Aorta (tissue), 5 donors: ENCODE measurements around the gene CYTIP. TPM values are rescaled to one million over a fixed set of nuclear protein-coding genes. Genes with fewer than 3 reads are reported as not detected.
"Not testable (repeated sequence)": the region's sequence is repeated elsewhere in the genome, so short reads cannot be mapped to it uniquely, and the experiment has no call there.

Source experiments
- ATAC-seq: fragments of 200-7000 bp; cut with Tn5 transposase; one replicate; pipeline ENCODE4 v1.9.1; 2022; ENCODE audit warnings: moderate library complexity; ENCODE audit not compliant: low FRiP score
- DNase-seq, 2 donors: peaks; one replicate each; pipeline ENCODE4 v3.0.0-alpha.2; 2020
- H3K27ac ChIP-seq, 2 donors: one replicate each; pipeline ENCODE4 v1.5.1; 2013; ENCODE audit warnings: low read length in 2 of 2, mild to moderate bottlenecking in 2 of 2, moderate library complexity in 2 of 2, control low read depth in 1 of 2, inconsistent platforms in 1 of 2, low read depth in 1 of 2
- H3K27me3 ChIP-seq, 2 donors: one replicate each; pipeline ENCODE4 v1.6.1; 2013; ENCODE audit warnings: control low read depth in 1 of 2, low read length in 1 of 2, mild to moderate bottlenecking in 1 of 2, moderate library complexity in 1 of 2; ENCODE audit not compliant: insufficient read depth in 2 of 2, control insufficient read depth in 1 of 2
- H3K36me3 ChIP-seq, 2 donors: one replicate each; pipeline ENCODE4 v1.6.1; 2013; ENCODE audit warnings: control low read depth in 1 of 2, low read length in 1 of 2, mild to moderate bottlenecking in 1 of 2; ENCODE audit not compliant: insufficient read depth in 2 of 2, control insufficient read depth in 1 of 2
- H3K4me1 ChIP-seq, 2 donors: one replicate each; pipeline ENCODE4 v1.6.1; 2013; ENCODE audit warnings: low read length in 2 of 2, control low read depth in 1 of 2, mild to moderate bottlenecking in 1 of 2, moderate library complexity in 1 of 2; ENCODE audit not compliant: insufficient read depth in 2 of 2, control insufficient read depth in 1 of 2
- H3K4me3 ChIP-seq, 2 donors: one replicate each; pipeline ENCODE4 v1.5.1; 2013; ENCODE audit warnings: low read length in 2 of 2, control low read depth in 1 of 2, mild to moderate bottlenecking in 1 of 2
- H3K9me3 ChIP-seq: one replicate; pipeline ENCODE4 v1.6.1; 2013; ENCODE audit warnings: mild to moderate bottlenecking, low read length; ENCODE audit not compliant: control insufficient read depth
- WGBS, 2 donors: extraction: QIAGEN DNeasy Blood & Tissue Kit; methylation state at CpG; one replicate each; pipeline ENCODE4 v1.1.7; 2013; 5-methylcytosine and 5-hydroxymethylcytosine counted together
- intact Hi-C, 2 donors: fragments of 100-400 bp; cut with DNase I; formaldehyde crosslinking; loops; one replicate each; pipeline versions ENCODE4 v1.14.2 to v1.15.0; 2022
- polyA plus RNA-seq, 2 donors: library from polyadenylated mRNA; stranded (reverse); fragments of 200-250 nt; gene quantifications; one replicate each; pipeline ENCODE4 v1.2.3, GENCODE V29; 2013
- total RNA-seq, 2 donors: library from RNA; stranded (reverse); fragmentation: NEBNext Ultra II Directional; extraction: Animal tissue kit (Norgen Biotek cat#: 25700); gene quantifications; one replicate each; pipeline ENCODE4 v1.2.1, GENCODE V29; 2021
- donor health status: healthy with polysubstance abuse.
- donor health status: Bipolar disorder and iron deficiency.
- donor health status: DM: no; HTN: no; CAD: no.
- donor health status: DM: no; HTN: no; CAD: no.
- donor health status: DM: yes; HTN: yes; CAD: no.

CYTIP gene
- total and polyA plus RNA-seq, 4 donors: 1.00 to 21.1 (median 7.5) TPM

DNA sequence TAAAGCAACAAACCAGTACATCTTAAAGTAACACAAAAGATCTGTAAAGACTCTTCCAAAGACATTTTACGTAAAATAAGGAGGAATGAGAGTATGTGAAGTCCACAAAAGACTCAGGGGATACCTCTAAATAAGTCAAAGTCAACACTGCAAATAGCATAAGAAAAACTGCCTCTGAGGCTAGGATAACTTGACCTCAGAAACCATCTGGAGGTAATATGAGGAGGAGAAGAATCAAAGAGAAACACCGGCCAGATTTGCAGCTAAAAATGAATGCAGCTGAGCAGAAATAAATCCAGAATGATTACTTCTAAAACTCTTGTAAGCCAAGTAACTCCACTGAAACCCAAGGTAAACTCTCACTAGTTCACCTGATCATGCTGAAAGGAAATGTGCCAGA lies 66.0 kb downstream of the CYTIP start:
- Histone ChIP-seq H3K27ac (no peak overlapping the region), H3K36me3 (no peaks in the 10 kb centered on the region), H3K4me1 (no peaks in the 10 kb centered on the region), H3K4me3 (no peak overlapping the region), H3K9me3 (peaks cover 5% of the 10 kb centered on the region), H3K27me3 (no peaks in the 10 kb centered on the region)
- 16 to 39% methylated on average over 2 of the region's 2 CpGs for WGBS, 2 donors
- ATAC-seq (no peak), DNase-seq (no peak)
- intact Hi-C loops: no loop called here

DNA sequence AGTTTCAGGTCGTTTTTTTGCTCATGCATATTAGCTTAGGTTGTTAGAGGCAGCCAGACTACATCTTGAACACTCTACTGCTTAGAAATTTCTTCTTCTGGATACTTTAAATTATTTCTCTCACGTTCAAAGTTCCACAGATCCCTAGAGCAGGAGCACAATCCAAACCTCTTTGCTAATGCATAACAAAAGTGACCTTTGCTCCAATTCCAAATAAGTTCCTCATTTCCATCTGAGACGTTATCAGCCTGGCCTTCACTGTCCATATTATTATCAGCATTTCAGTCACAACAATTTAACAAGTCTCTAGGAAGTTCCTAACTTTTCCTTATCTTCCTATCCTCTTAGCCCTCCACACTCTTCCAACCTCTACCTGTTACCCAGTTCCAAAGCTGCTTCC lies 67.8 kb downstream of the CYTIP start:
- Histone ChIP-seq H3K27me3 (no peaks in the 10 kb centered on the region), H3K36me3 (no peaks in the 10 kb centered on the region), H3K4me3 (no peak overlapping the region), H3K9me3 (peaks cover 5% of the 10 kb centered on the region), H3K4me1 (no peaks in the 10 kb centered on the region), H3K27ac (no peak overlapping the region)
- no peak for ATAC-seq
- DNase-seq: no peak
- intact Hi-C loops: no loop called here
- 42 to 47% methylated on average over 3 of the region's 3 CpGs for WGBS, 2 donors

GRCh38 chr2:157375384-157375783 lies 68.5 kb downstream of the CYTIP start:
- 83 to 91% methylated on average over 1 of the region's 1 CpG for WGBS, 2 donors
- no peaks in the 10 kb centered on the region for H3K36me3 ChIP-seq
- intact Hi-C loops: no loop called here
- H3K9me3 ChIP-seq: peaks cover 5% of the 10 kb centered on the region
- no peak overlapping the region for H3K27ac ChIP-seq
- ATAC-seq: no peak
- no peak overlapping the region for H3K4me3 ChIP-seq
- H3K4me1 ChIP-seq: no peaks in the 10 kb centered on the region
- no peak for DNase-seq
- no peaks in the 10 kb centered on the region for H3K27me3 ChIP-seq

DNA sequence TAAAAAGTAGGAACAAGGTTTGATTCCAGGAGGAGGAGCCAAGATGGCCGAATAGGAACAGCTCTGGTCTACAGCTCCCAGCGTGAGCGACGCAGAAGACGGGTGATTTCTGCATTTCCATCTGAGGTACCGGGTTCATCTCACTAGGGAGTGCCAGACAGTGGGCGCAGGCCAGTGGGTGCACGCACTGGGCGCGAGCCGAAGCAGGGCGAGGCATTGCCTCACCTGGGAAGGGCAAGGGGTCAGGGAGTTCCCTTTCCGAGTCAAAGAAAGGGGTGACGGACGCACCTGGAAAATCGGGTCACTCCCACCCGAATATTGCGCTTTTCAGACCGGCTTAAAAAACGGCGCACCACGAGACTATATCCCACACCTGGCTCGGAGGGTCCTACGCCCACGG lies 75.4 kb downstream of the CYTIP start:
- DNase-seq, ATAC-seq, H3K4me3 ChIP-seq, H3K27me3 ChIP-seq, H3K4me1 ChIP-seq, intact Hi-C loops, H3K36me3 ChIP-seq, H3K9me3 ChIP-seq, H3K27ac ChIP-seq: not testable (repeated sequence)
- WGBS, 2 donors: 93 to 95% methylated on average over 12 to 16 of the region's 25 CpGs

- Histone ChIP-seq H3K27ac (no peak overlapping the region), H3K4me3 (no peak overlapping the region), H3K4me1 (no peaks in the 10 kb centered on the region), H3K27me3 (no peaks in the 10 kb centered on the region), H3K9me3 (no peaks in the 10 kb centered on the region), H3K36me3 (no peaks in the 10 kb centered on the region)
- DNase-seq (no peak), ATAC-seq (no peak)
- intact Hi-C loops: no loop called here
- 51 to 54% methylated on average over 1 of the region's 1 CpG for WGBS, 2 donors
Measured at GRCh38 chr2:157367704-157368103, 76.2 kb downstream of the CYTIP start.

Other genes starting within 250 kb of the CYTIP start
- 1 to 10 TPM; 3.2 to 4.5 TPM for gene GALNT5, start 186.4 kb downstream of the CYTIP start, total RNA-seq
- under 1 TPM; 0.88 to 0.90 TPM for gene GALNT5, start 186.4 kb downstream of the CYTIP start, polyA plus RNA-seq
- under 1 TPM; 0.36 to 0.51 TPM for gene ERMN, start 118.3 kb downstream of the CYTIP start, total RNA-seq
- gene ERMN, start 118.3 kb downstream of the CYTIP start, polyA plus RNA-seq: not detected
- gene ACVR1C, start 184.8 kb upstream of the CYTIP start, total RNA-seq: 1 to 10 TPM in 1 of 2 donors, under 1 TPM in 1; 0.33 to 1.1 TPM
- gene ACVR1C, start 184.8 kb upstream of the CYTIP start, polyA plus RNA-seq: under 1 TPM in 1 of 2 donors, not detected in 1; 0.03 TPM